Uterus (tissue), 4 donors: ENCODE results near the gene CDC42BPA. TPM values are rescaled to one million over a fixed set of nuclear protein-coding genes. Genes with fewer than 3 reads are reported as not detected.

Experiments
- DNase-seq, 2 donors: peaks; one replicate each; pipeline ENCODE4 v3.0.0-alpha.2; 2019 to 2020
- H3K27ac ChIP-seq, 2 donors: fragments of 200-600 bp; sonication (generic); 1 replicate in 1 of 2; 2 replicates in 1 of 2; pipeline ENCODE4 v1.5.1; 2016 to 2018
- H3K27me3 ChIP-seq, 2 donors: fragments of 200-600 bp; sonication (generic); one replicate each; pipeline ENCODE4 v1.5.1; 2018 to 2019; ENCODE audit warnings: control low read depth in 1 of 2
- H3K36me3 ChIP-seq, 2 donors: fragments of 200-600 bp; sonication (generic); one replicate each; pipeline ENCODE4 v1.5.1; 2019; ENCODE audit warnings: control low read depth in 1 of 2
- H3K4me1 ChIP-seq, 2 donors: fragments of 200-600 bp; sonication (generic); one replicate each; pipeline ENCODE4 v1.5.1; 2018 to 2019; ENCODE audit warnings: control low read depth in 1 of 2
- H3K4me3 ChIP-seq, 2 donors: fragments of 200-600 bp; sonication (generic); 1 replicate in 1 of 2; 2 replicates in 1 of 2; pipeline ENCODE4 v1.5.1; 2018 to 2019; ENCODE audit warnings: mild to moderate bottlenecking in 1 of 2
- H3K9me3 ChIP-seq, 2 donors: fragments of 200-600 bp; sonication (generic); one replicate each; pipeline ENCODE4 v1.5.1; 2019; ENCODE audit warnings: control low read depth in 1 of 2
- CTCF ChIP-seq, 4 experiments: fragments of 200-600 bp in 2 of 4; fragments of 450-650 bp in 2 of 4; sonication (generic) in 2 of 4; IDR thresholded peaks; one replicate each; pipeline ENCODE4 v1.5.1; 2016 to 2019; ENCODE audit warnings: antibody characterized with exemption in 4 of 4, mild to moderate bottlenecking in 2 of 4, moderate library complexity in 1 of 4
- POLR2A ChIP-seq, 2 donors: fragments of 450-650 bp; IDR thresholded peaks; one replicate each; pipeline ENCODE4 v1.6.1; 2016; ENCODE audit warnings: antibody characterized with exemption in 2 of 2, mild to moderate bottlenecking in 1 of 2, moderate library complexity in 1 of 2
- intact Hi-C: fragments of 100-400 bp; cut with DNase I; formaldehyde crosslinking; loops from one replicate; pipeline ENCODE4 v1.15.1; 2023; ENCODE audit warnings: low total_unique reads
- total RNA-seq, 4 donors: library from RNA; depleted of rRNA in 3 of 4; stranded (reverse); fragments of >200 nt in 3 of 4; gene quantifications; one replicate each; pipeline versions ENCODE4 v1.1.0 to v1.2.4, GENCODE V29; 2014 to 2023
- donor health status: DM: yes; HTN: yes; CAD: no.

Gene CDC42BPA
- total RNA-seq, 4 donors from 2014 or later: 32.9 to 116 (median 55.2) TPM

GRCh38 chr1:227268943-227269342 is 49.3 kb downstream of the CDC42BPA start:
- no peaks in the 10 kb centered on the region for H3K36me3 ChIP-seq
- TF ChIP-seq POLR2A (IDR thresholded peaks at IDR 0.05): no peak
- no peaks in the 10 kb centered on the region for H3K4me1 ChIP-seq
- H3K27me3 ChIP-seq: no peaks in the 10 kb centered on the region
- intact Hi-C loops: no loop called here
- no peak for DNase-seq
- H3K9me3 ChIP-seq: no peaks in the 10 kb centered on the region
- H3K4me3 ChIP-seq: no peak overlapping the region
- no peak overlapping the region for H3K27ac ChIP-seq

- H3K4me3 ChIP-seq: no peak overlapping the region
- H3K9me3 ChIP-seq: no peaks in the 10 kb centered on the region
- no peak for TF ChIP-seq CTCF (IDR thresholded peaks at IDR 0.05)
- H3K27me3 ChIP-seq: no peaks in the 10 kb centered on the region
- no peaks in the 10 kb centered on the region for H3K4me1 ChIP-seq
- no peak overlapping the region for H3K27ac ChIP-seq
- intact Hi-C loops: no loop called here
- H3K36me3 ChIP-seq: no peaks in the 10 kb centered on the region
- DNase-seq: no peak
Measured at GRCh38 chr1:227265891-227266290, 52.4 kb downstream of the CDC42BPA start.

GRCh38 chr1:227263869-227264268 is 54.4 kb downstream of the CDC42BPA start:
- Histone ChIP-seq H3K4me1 (no peaks in the 10 kb centered on the region), H3K9me3 (no peaks in the 10 kb centered on the region), H3K4me3 (no peak overlapping the region), H3K27ac (no peak overlapping the region), H3K36me3 (no peaks in the 10 kb centered on the region), H3K27me3 (no peaks in the 10 kb centered on the region)
- TF ChIP-seq POLR2A (IDR thresholded peaks at IDR 0.05): no peak
- no peak for TF ChIP-seq CTCF (IDR thresholded peaks at IDR 0.05)
- DNase-seq: no peak
- intact Hi-C loops: no loop called here

GRCh38 chr1:227261501-227261900 is 56.8 kb downstream of the CDC42BPA start:
- Histone ChIP-seq H3K4me1 (no peaks in the 10 kb centered on the region), H3K4me3 (no peak overlapping the region), H3K27ac (no peak overlapping the region), H3K36me3 (no peaks in the 10 kb centered on the region), H3K27me3 (no peaks in the 10 kb centered on the region), H3K9me3 (no peaks in the 10 kb centered on the region)
- TF ChIP-seq POLR2A (IDR thresholded peaks at IDR 0.05) (no peak), CTCF (IDR thresholded peaks at IDR 0.05) (no peak)
- intact Hi-C loops: no loop called here
- no peak for DNase-seq

GRCh38 chr1:227260433-227260832 is 57.9 kb downstream of the CDC42BPA start:
- intact Hi-C loops: no loop called here

More at GRCh38 chr1:227260433-227260832, 57.9 kb downstream of the CDC42BPA start:
- TF ChIP-seq POLR2A (IDR thresholded peaks at IDR 0.05) (no peak), CTCF (IDR thresholded peaks at IDR 0.05) (no peak)
- Histone ChIP-seq H3K4me1 (no peaks in the 10 kb centered on the region), H3K36me3 (no peaks in the 10 kb centered on the region), H3K4me3 (no peak overlapping the region), H3K9me3 (no peaks in the 10 kb centered on the region), H3K27ac (no peak overlapping the region), H3K27me3 (no peaks in the 10 kb centered on the region)
- no peak for DNase-seq
